Right atrium auricular region (tissue), 2 donors: ENCODE results near the gene CNTNAP5. TPM values are rescaled to one million over a fixed set of nuclear protein-coding genes. Genes with fewer than 3 reads are reported as not detected.

ENCODE experiments used
- DNase-seq: peaks from one replicate; pipeline ENCODE4 v3.0.0-alpha.2; 2019; ENCODE audit warnings: low spot score
- H3K27ac ChIP-seq, 2 donors: fragments of 200-600 bp; sonication (generic); 1 replicate in 1 of 2; 2 replicates in 1 of 2; pipeline ENCODE4 v1.5.1; 2016 to 2019
- H3K27me3 ChIP-seq, 2 donors: fragments of 200-600 bp; sonication (generic); one replicate each; pipeline versions ENCODE4 v1.5.1 to v1.6.0; 2017 to 2019
- H3K36me3 ChIP-seq: fragments of 200-600 bp; sonication (generic); one replicate; pipeline ENCODE4 v1.5.1; 2016
- H3K4me1 ChIP-seq, 2 donors: fragments of 200-600 bp; sonication (generic); one replicate each; pipeline versions ENCODE4 v1.5.1 to v1.6.0; 2017 to 2019
- H3K4me3 ChIP-seq, 2 donors: fragments of 200-600 bp; sonication (generic); 1 replicate in 1 of 2; 2 replicates in 1 of 2; pipeline ENCODE4 v1.5.1; 2017 to 2019; ENCODE audit warnings: mild to moderate bottlenecking in 1 of 2, moderate library complexity in 1 of 2
- H3K9me3 ChIP-seq, 2 donors: fragments of 200-600 bp; sonication (generic); one replicate each; pipeline ENCODE4 v1.5.1; 2019
- CTCF ChIP-seq, 2 donors: fragments of 200-600 bp; sonication (generic); IDR thresholded peaks; one replicate each; pipeline ENCODE4 v1.5.1; 2019; ENCODE audit warnings: antibody characterized with exemption in 2 of 2
- total RNA-seq, 2 donors: library from RNA; depleted of rRNA; stranded (reverse); fragments of >200 nt; gene quantifications; one replicate each; pipeline ENCODE4 v1.1.0, GENCODE V29; 2016

The CNTNAP5 gene
- total RNA-seq, 2 donors from 2014 or later, result not detected

DNA sequence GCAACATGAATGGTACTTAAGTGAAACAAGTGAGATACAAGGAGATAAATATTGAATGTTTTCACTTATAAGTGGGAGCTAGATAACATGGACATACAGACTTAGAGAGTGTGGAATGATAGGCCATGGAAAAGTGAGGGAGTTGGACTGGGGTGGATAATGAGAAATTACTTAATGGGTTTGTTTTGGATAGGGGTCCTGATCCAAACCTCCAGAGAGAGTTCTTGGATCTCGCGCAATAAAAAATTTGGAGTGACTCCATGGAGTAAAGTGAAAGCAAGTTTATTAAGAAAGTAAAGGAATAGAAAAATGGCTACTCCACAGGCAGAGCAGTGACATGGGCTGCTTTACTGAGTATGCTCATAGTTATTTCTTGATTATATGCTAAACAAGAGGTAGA, 508.9 kb downstream of the CNTNAP5 start:
- DNase-seq, result no peak
- no peak overlapping the region for H3K4me3 ChIP-seq
- no peak overlapping the region for H3K27ac ChIP-seq
- no peaks in the 10 kb centered on the region for H3K27me3 ChIP-seq
- H3K9me3 ChIP-seq, result no peaks in the 10 kb centered on the region
- TF ChIP-seq CTCF (IDR thresholded peaks at IDR 0.05), result no peak
- H3K4me1 ChIP-seq, result no peaks in the 10 kb centered on the region
- H3K36me3 ChIP-seq, result no peaks in the 10 kb centered on the region

- DNase-seq, result no peak
- Histone ChIP-seq H3K27me3 (no peaks in the 10 kb centered on the region), H3K27ac (no peak overlapping the region), H3K4me1 (no peaks in the 10 kb centered on the region), H3K36me3 (no peaks in the 10 kb centered on the region), H3K9me3 (no peaks in the 10 kb centered on the region), H3K4me3 (no peak overlapping the region)
- no peak for TF ChIP-seq CTCF (IDR thresholded peaks at IDR 0.05)
These were observed 510.7 kb downstream of the CNTNAP5 start for GRCh38 chr2:124535816-124536215.

DNA sequence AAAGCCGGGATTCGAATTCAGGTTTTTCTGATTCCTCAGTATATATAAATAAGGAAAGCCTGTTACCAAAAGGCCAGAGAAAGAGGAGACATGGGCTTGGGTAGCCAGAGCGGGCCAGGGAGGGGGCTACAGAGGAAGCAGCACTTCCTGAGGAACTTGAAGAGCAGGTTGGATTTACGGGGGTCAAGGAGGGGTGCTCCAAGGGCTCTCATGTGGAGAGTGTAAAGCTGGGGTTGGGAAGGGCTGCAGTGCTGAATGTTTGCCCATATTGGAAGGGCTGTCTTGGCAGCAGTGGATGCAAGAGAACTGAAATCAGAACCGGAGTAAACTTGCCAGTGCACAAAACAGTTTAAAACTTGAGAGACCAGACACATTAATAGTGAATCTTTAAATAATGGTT, 511.5 kb downstream of the CNTNAP5 start:
- H3K27ac ChIP-seq, result no peak overlapping the region
- no peaks in the 10 kb centered on the region for H3K4me1 ChIP-seq
- DNase-seq, result no peak
- no peak overlapping the region for H3K4me3 ChIP-seq
- no peaks in the 10 kb centered on the region for H3K9me3 ChIP-seq
- TF ChIP-seq CTCF (IDR thresholded peaks at IDR 0.05), result no peak
- no peaks in the 10 kb centered on the region for H3K27me3 ChIP-seq
- H3K36me3 ChIP-seq, result no peaks in the 10 kb centered on the region

DNA sequence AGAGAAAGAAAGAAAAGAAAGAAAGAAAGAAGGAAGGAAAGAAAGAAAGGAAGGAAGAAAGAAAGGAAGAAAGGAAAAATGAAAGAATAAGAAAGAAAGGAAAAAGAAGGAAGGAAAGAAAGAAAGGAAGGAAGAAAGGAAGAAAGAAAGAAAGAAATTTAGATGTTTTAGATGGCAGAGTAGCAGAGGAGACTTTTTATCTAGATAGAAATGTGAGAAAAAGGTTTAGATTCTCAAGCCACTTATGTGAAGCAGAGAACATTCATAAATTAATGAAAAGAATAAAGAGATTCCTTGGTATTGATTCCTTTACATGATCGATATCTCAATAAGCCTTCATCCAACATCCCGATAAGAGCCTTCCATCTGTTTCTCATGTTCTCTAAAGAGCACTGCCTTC, 513.5 kb downstream of the CNTNAP5 start:
- DNase-seq, result no peak
- no peak for TF ChIP-seq CTCF (IDR thresholded peaks at IDR 0.05)
- Histone ChIP-seq H3K27me3 (no peaks in the 10 kb centered on the region), H3K4me3 (no peak overlapping the region), H3K9me3 (no peaks in the 10 kb centered on the region), H3K36me3 (no peaks in the 10 kb centered on the region), H3K27ac (no peak overlapping the region), H3K4me1 (no peaks in the 10 kb centered on the region)

- DNase-seq, result no peak
- no peak for TF ChIP-seq CTCF (IDR thresholded peaks at IDR 0.05)
- no peaks in the 10 kb centered on the region for H3K36me3 ChIP-seq
- H3K4me1 ChIP-seq, result no peaks in the 10 kb centered on the region
- no peak overlapping the region for H3K4me3 ChIP-seq
- no peaks in the 10 kb centered on the region for H3K9me3 ChIP-seq
- no peaks in the 10 kb centered on the region for H3K27me3 ChIP-seq
- no peak overlapping the region for H3K27ac ChIP-seq
These were observed 515.7 kb downstream of the CNTNAP5 start for GRCh38 chr2:124540805-124541204.

DNA sequence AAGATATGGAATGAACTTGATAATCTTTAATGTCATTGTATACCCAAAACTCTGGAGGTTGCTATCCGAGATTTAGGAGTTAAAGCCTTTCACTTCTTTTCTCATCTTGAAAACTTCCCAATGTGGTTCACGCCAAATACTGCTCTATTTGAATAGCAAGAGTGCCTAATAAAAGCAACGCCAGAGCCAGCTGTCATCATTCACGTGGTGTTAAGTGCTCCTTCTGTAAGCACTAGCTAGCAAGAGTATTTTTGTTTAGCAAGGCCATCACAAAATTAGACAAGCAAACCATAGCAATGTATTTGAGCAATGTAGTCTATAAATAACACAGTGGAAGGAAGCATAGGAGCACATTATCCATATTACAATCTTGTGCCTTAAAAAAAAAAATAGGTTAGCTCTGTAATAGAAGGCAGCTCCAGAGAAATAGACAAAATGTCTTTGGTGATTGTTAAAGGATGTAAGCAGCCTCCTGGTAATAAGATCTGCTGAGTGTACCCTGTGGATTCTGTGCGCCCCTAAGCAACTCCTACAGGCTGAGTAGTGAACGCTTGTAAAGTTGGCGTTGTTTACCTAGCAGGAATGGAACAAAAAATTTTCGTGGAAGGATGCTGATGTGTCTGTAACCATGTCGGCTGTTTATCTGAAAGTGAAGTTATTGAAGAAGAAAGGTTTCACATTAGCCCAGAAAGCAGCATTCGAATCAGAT, 518.0 kb downstream of the CNTNAP5 start:
- no peaks in the 10 kb centered on the region for H3K36me3 ChIP-seq
- TF ChIP-seq CTCF (IDR thresholded peaks at IDR 0.05), result no peak
- DNase-seq, result no peak
- no peak overlapping the region for H3K27ac ChIP-seq
- H3K9me3 ChIP-seq, result no peaks in the 10 kb centered on the region
- H3K4me3 ChIP-seq, result no peak overlapping the region
- no peaks in the 10 kb centered on the region for H3K27me3 ChIP-seq
- no peaks in the 10 kb centered on the region for H3K4me1 ChIP-seq
